SJCRH30 (cell line): ENCODE data around the gene USP8. TPM values are rescaled to one million over a fixed set of nuclear protein-coding genes. Genes with fewer than 3 reads are reported as not detected.
"Not testable (repeated sequence)": the region's sequence is repeated elsewhere in the genome, so short reads cannot be mapped to it uniquely, and the experiment has no call there.

Experiments used
- DNase-seq, 2 experiments: peaks; one replicate each; pipeline ENCODE4 v3.0.0-alpha.2; 2015 to 2020
- H3K27ac ChIP-seq: fragments of 250-450 bp; sonication (Bioruptor Pico); 2 replicates; pipeline ENCODE4 v1.5.1; 2020; ENCODE audit warnings: mild to moderate bottlenecking, moderate library complexity
- H3K27me3 ChIP-seq: fragments of 250-450 bp; sonication (Bioruptor Pico); 2 replicates; pipeline ENCODE4 v1.5.1; 2020; ENCODE audit warnings: mild to moderate bottlenecking, moderate library complexity
- H3K36me3 ChIP-seq: fragments of 250-450 bp; sonication (Bioruptor Pico); 2 replicates; pipeline ENCODE4 v1.5.1; 2020; ENCODE audit warnings: mild to moderate bottlenecking, moderate library complexity
- H3K4me1 ChIP-seq: fragments of 250-450 bp; sonication (Bioruptor Pico); 2 replicates; pipeline ENCODE4 v1.5.1; 2020; ENCODE audit warnings: mild to moderate bottlenecking, moderate library complexity
- H3K4me3 ChIP-seq: fragments of 250-450 bp; sonication (Bioruptor Pico); 2 replicates; pipeline ENCODE4 v1.5.1; 2020; ENCODE audit warnings: mild to moderate bottlenecking, moderate library complexity
- H3K9me3 ChIP-seq: fragments of 250-450 bp; sonication (Bioruptor Pico); replicated peaks from 2 replicates; pipeline ENCODE4 v1.5.1; 2020; ENCODE audit warnings: mild to moderate bottlenecking, moderate library complexity
- total RNA-seq: library from RNA; depleted of rRNA; stranded (reverse); fragments of >200 nt; shearing (Covaris generic); gene quantifications from 2 replicates; pipeline ENCODE4 v1.2.3, GENCODE V29; 2014

USP8 gene
- total RNA-seq, 1 experiment from 2014 or later = 46.3 TPM

GRCh38 chr15:50487287-50487686 is 63.1 kb downstream of the USP8 start:
- H3K27ac ChIP-seq = no peak overlapping the region
- H3K36me3 ChIP-seq = peaks cover 39% of the 10 kb centered on the region
- DNase-seq = no peak
- no peaks in the 10 kb centered on the region for H3K9me3 ChIP-seq
- no peaks in the 10 kb centered on the region for H3K27me3 ChIP-seq
- no peak overlapping the region for H3K4me3 ChIP-seq
- no peaks in the 10 kb centered on the region for H3K4me1 ChIP-seq

- H3K36me3 ChIP-seq = peaks cover 56% of the 10 kb centered on the region
Measured at GRCh38 chr15:50493625-50494024, 69.4 kb downstream of the USP8 start.

GRCh38 chr15:50494547-50494946 is 70.3 kb downstream of the USP8 start:
- not testable (repeated sequence) for H3K27ac ChIP-seq, H3K4me1 ChIP-seq, H3K27me3 ChIP-seq, H3K4me3 ChIP-seq, H3K9me3 ChIP-seq, DNase-seq
- peaks cover 57% of the 10 kb centered on the region for H3K36me3 ChIP-seq

More at GRCh38 chr15:50493625-50494024, 69.4 kb downstream of the USP8 start:
- Histone ChIP-seq H3K4me3 (no peak overlapping the region), H3K9me3 (no peaks in the 10 kb centered on the region), H3K27ac (no peak overlapping the region), H3K27me3 (no peaks in the 10 kb centered on the region), H3K4me1 (no peaks in the 10 kb centered on the region)
- DNase-seq = no peak

- Histone ChIP-seq H3K27ac (no peak overlapping the region), H3K9me3 (no peaks in the 10 kb centered on the region), H3K27me3 (no peaks in the 10 kb centered on the region), H3K36me3 (peaks cover 57% of the 10 kb centered on the region), H3K4me3 (no peak overlapping the region), H3K4me1 (no peaks in the 10 kb centered on the region)
- DNase-seq = no peak
Measured at GRCh38 chr15:50496692-50497091, 72.5 kb downstream of the USP8 start.

- H3K9me3 ChIP-seq = no peaks in the 10 kb centered on the region
- no peak overlapping the region for H3K27ac ChIP-seq
- H3K27me3 ChIP-seq = no peaks in the 10 kb centered on the region
- no peaks in the 10 kb centered on the region for H3K4me1 ChIP-seq
- H3K4me3 ChIP-seq = no peak overlapping the region
- peaks cover 42% of the 10 kb centered on the region for H3K36me3 ChIP-seq
- no peak for DNase-seq
Measured at GRCh38 chr15:50500352-50500751, 76.1 kb downstream of the USP8 start.

GRCh38 chr15:50501815-50502214 is 77.6 kb downstream of the USP8 start:
- H3K36me3 ChIP-seq = peaks cover 37% of the 10 kb centered on the region
- H3K27me3 ChIP-seq = no peaks in the 10 kb centered on the region
- H3K27ac ChIP-seq = no peak overlapping the region
- DNase-seq = no peak
- no peaks in the 10 kb centered on the region for H3K9me3 ChIP-seq
- H3K4me1 ChIP-seq = no peaks in the 10 kb centered on the region
- no peak overlapping the region for H3K4me3 ChIP-seq

GRCh38 chr15:50503144-50503543 is 78.9 kb downstream of the USP8 start:
- Histone ChIP-seq H3K27me3 (no peaks in the 10 kb centered on the region), H3K4me3 (no peak overlapping the region), H3K36me3 (peaks cover 25% of the 10 kb centered on the region), H3K9me3 (no peaks in the 10 kb centered on the region), H3K4me1 (no peaks in the 10 kb centered on the region), H3K27ac (no peak overlapping the region)
- no peak for DNase-seq

GRCh38 chr15:50505656-50506055 is 81.5 kb downstream of the USP8 start:
- peaks cover 11% of the 10 kb centered on the region for H3K36me3 ChIP-seq
- not testable (repeated sequence) for H3K4me3 ChIP-seq, DNase-seq, H3K4me1 ChIP-seq, H3K27ac ChIP-seq, H3K27me3 ChIP-seq, H3K9me3 ChIP-seq

GRCh38 chr15:50506121-50506520 is 81.9 kb downstream of the USP8 start:
- no peak for DNase-seq
- H3K9me3 ChIP-seq = no peaks in the 10 kb centered on the region
- H3K27ac ChIP-seq = no peak overlapping the region
- H3K36me3 ChIP-seq = peaks cover 8% of the 10 kb centered on the region; the same call in 1 of the 2 replicates
- no peak overlapping the region for H3K4me3 ChIP-seq
- H3K27me3 ChIP-seq = no peaks in the 10 kb centered on the region
- no peaks in the 10 kb centered on the region for H3K4me1 ChIP-seq

- DNase-seq = no peak
Measured at GRCh38 chr15:50513001-50513400, 88.8 kb downstream of the USP8 start.

GRCh38 chr15:50519740-50520425 is 95.7 kb downstream of the USP8 start:
- H3K4me1 ChIP-seq = peaks cover 3% of the 10 kb centered on the region; the same call in 1 of the 2 replicates
- no peaks in the 10 kb centered on the region for H3K27me3 ChIP-seq
- H3K4me3 ChIP-seq = no peak overlapping the region
- no peaks in the 10 kb centered on the region for H3K9me3 ChIP-seq
- no peak overlapping the region for H3K27ac ChIP-seq
- peak; percentile 63 to 78 for DNase-seq
- no peaks in the 10 kb centered on the region for H3K36me3 ChIP-seq

More at GRCh38 chr15:50513001-50513400, 88.8 kb downstream of the USP8 start:
- Histone ChIP-seq H3K36me3 (no peaks in the 10 kb centered on the region), H3K4me3 (no peak overlapping the region), H3K4me1 (no peaks in the 10 kb centered on the region), H3K9me3 (no peaks in the 10 kb centered on the region), H3K27me3 (no peaks in the 10 kb centered on the region), H3K27ac (no peak overlapping the region)

GRCh38 chr15:50523851-50524251 is 99.6 kb downstream of the USP8 start:
- no peak overlapping the region for H3K4me3 ChIP-seq
- no peaks in the 10 kb centered on the region for H3K27me3 ChIP-seq
- no peak for DNase-seq
- H3K27ac ChIP-seq = no peak overlapping the region
- no peaks in the 10 kb centered on the region for H3K9me3 ChIP-seq
- no peaks in the 10 kb centered on the region for H3K36me3 ChIP-seq
- H3K4me1 ChIP-seq = peaks cover 3% of the 10 kb centered on the region; the same call in 1 of the 2 replicates

- Histone ChIP-seq H3K4me1 (no peaks in the 10 kb centered on the region), H3K36me3 (no peaks in the 10 kb centered on the region), H3K4me3 (no peak overlapping the region), H3K27me3 (no peaks in the 10 kb centered on the region), H3K27ac (no peak overlapping the region), H3K9me3 (no peaks in the 10 kb centered on the region)
- no peak for DNase-seq
Measured at GRCh38 chr15:50531163-50531562, 107.0 kb downstream of the USP8 start.

GRCh38 chr15:50531766-50532165 is 107.6 kb downstream of the USP8 start:
- no peaks in the 10 kb centered on the region for H3K4me1 ChIP-seq
- no peaks in the 10 kb centered on the region for H3K9me3 ChIP-seq
- no peaks in the 10 kb centered on the region for H3K36me3 ChIP-seq
- H3K4me3 ChIP-seq = no peak overlapping the region
- no peak overlapping the region for H3K27ac ChIP-seq
- no peaks in the 10 kb centered on the region for H3K27me3 ChIP-seq
- DNase-seq = no peak

GRCh38 chr15:50542887-50543210 is 118.6 kb downstream of the USP8 start:
- DNase-seq = no peak
- H3K36me3 ChIP-seq = no peaks in the 10 kb centered on the region

GRCh38 chr15:50543556-50543955 is 119.4 kb downstream of the USP8 start:
- H3K36me3 ChIP-seq = no peaks in the 10 kb centered on the region
- H3K27me3 ChIP-seq = no peaks in the 10 kb centered on the region
- no peak overlapping the region for H3K27ac ChIP-seq
- DNase-seq = no peak
- no peak overlapping the region for H3K4me3 ChIP-seq
- no peaks in the 10 kb centered on the region for H3K9me3 ChIP-seq
- H3K4me1 ChIP-seq = no peaks in the 10 kb centered on the region

More at GRCh38 chr15:50542887-50543210, 118.6 kb downstream of the USP8 start:
- Histone ChIP-seq H3K4me3 (no peak overlapping the region), H3K27ac (no peak overlapping the region), H3K27me3 (no peaks in the 10 kb centered on the region), H3K9me3 (no peaks in the 10 kb centered on the region), H3K4me1 (no peaks in the 10 kb centered on the region)
